Measurements from ENCODE around the gene DTNBP1. TPM values are rescaled to one million over a fixed set of nuclear protein-coding genes. Genes with fewer than 3 reads are reported as not detected.

DTNBP1 gene
- total RNA-seq, 1 donor from 2014 or later = 11.0 TPM

GRCh38 chr6:15628499-15629131 lies 34.2 kb downstream of the DTNBP1 start:
- DNase-seq (ENCODE audit: low read depth) = peak; percentile 32
- H3K36me3 ChIP-seq (ENCODE audit: control insufficient read depth, insufficient read depth, low read length) = no peaks in the 10 kb centered on the region
- no peak for TF ChIP-seq CTCF (IDR thresholded peaks at IDR 0.05; ENCODE audit: insufficient read depth, low read length, poor library complexity, severe bottlenecking)
- no peak overlapping the region for H3K4me3 ChIP-seq (ENCODE audit: low read depth, low read length)
- H3K27me3 ChIP-seq (ENCODE audit: control insufficient read depth, insufficient read depth, low read length) = no peaks in the 10 kb centered on the region

- H3K27me3 ChIP-seq (ENCODE audit: control insufficient read depth, insufficient read depth, low read length) = no peaks in the 10 kb centered on the region
- no peak for DNase-seq (ENCODE audit: low read depth)
- H3K4me3 ChIP-seq (ENCODE audit: low read depth, low read length) = no peak overlapping the region
- no peak for TF ChIP-seq CTCF (IDR thresholded peaks at IDR 0.05; ENCODE audit: insufficient read depth, low read length, poor library complexity, severe bottlenecking)
- H3K36me3 ChIP-seq (ENCODE audit: control insufficient read depth, insufficient read depth, low read length) = no peaks in the 10 kb centered on the region
These were observed 35.0 kb downstream of the DTNBP1 start for GRCh38 chr6:15627821-15628220.

- DNase-seq (ENCODE audit: low read depth) = no peak
- Histone ChIP-seq H3K27me3 (ENCODE audit: control insufficient read depth, insufficient read depth, low read length) (no peaks in the 10 kb centered on the region), H3K4me3 (ENCODE audit: low read depth, low read length) (no peak overlapping the region), H3K36me3 (ENCODE audit: control insufficient read depth, insufficient read depth, low read length) (no peaks in the 10 kb centered on the region)
- TF ChIP-seq CTCF (IDR thresholded peaks at IDR 0.05; ENCODE audit: insufficient read depth, low read length, poor library complexity, severe bottlenecking) = no peak
These were observed 35.8 kb downstream of the DTNBP1 start for GRCh38 chr6:15626878-15627674.

GRCh38 chr6:15626160-15626559 lies 36.7 kb downstream of the DTNBP1 start:
- DNase-seq (ENCODE audit: low read depth) = no peak
- no peaks in the 10 kb centered on the region for H3K36me3 ChIP-seq (ENCODE audit: control insufficient read depth, insufficient read depth, low read length)
- TF ChIP-seq CTCF (IDR thresholded peaks at IDR 0.05; ENCODE audit: insufficient read depth, low read length, poor library complexity, severe bottlenecking) = no peak

DNA sequence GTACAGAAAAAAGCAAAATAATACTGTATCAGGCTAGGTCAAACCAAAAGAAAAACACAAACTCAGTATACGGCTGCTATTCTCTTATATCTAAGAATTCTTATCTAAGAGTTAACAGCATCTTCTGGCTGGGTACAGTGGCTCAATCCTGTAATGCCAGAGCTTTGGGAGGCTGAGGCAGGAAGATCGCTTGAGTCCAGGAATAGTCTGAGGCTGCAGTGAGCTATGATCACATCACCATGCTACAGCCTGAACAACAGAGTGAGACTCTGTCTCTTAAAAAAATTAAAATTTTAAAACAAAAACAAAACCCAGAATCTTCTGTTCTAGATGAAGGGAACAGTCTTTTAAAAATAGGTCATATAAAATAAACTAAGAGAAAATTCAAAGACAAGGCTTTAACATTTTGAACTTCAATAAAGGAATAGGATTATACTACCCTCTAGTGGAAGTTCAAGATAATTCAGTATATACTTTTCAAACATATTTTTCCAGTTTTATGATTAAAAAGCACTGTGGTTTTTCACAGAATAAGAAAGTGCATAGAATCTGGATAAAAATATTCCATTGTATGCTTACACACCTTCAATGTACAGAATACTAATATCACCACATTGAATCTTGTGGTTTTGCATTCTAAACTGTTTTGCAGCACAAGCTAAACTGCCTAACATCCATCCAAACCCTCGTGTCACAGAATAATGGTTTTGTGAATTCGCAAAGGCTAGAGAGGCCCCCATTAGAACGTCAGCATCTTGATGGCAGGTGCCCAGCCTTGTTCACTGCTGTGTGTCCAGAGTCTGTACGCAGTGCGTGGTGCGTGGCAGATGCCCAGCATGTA lies 39.3 kb downstream of the DTNBP1 start:
- Histone ChIP-seq H3K36me3 (ENCODE audit: control insufficient read depth, insufficient read depth, low read length) (no peaks in the 10 kb centered on the region), H3K27me3 (ENCODE audit: control insufficient read depth, insufficient read depth, low read length) (no peaks in the 10 kb centered on the region), H3K4me3 (ENCODE audit: low read depth, low read length) (no peak overlapping the region)
- DNase-seq (ENCODE audit: low read depth) = no peak
- TF ChIP-seq CTCF (IDR thresholded peaks at IDR 0.05; ENCODE audit: insufficient read depth, low read length, poor library complexity, severe bottlenecking) = peak; percentile 33

More at GRCh38 chr6:15626160-15626559, 36.7 kb downstream of the DTNBP1 start:
- no peak overlapping the region for H3K4me3 ChIP-seq (ENCODE audit: low read depth, low read length)
- H3K27me3 ChIP-seq (ENCODE audit: control insufficient read depth, insufficient read depth, low read length) = no peaks in the 10 kb centered on the region

All from kidney epithelial cell (primary cell).